Occipital lobe (tissue), 2 donors: ENCODE measurements around the gene KNOP1. TPM values are rescaled to one million over a fixed set of nuclear protein-coding genes. Genes with fewer than 3 reads are reported as not detected.

ENCODE experiments used
- DNase-seq: peaks from one replicate; lab custom pipeline; 2025; lab: John Stamatoyannopoulos, UW
- total RNA-seq: library from RNA; depleted of rRNA; stranded (reverse); fragments of >200 nt; gene quantifications from one replicate; pipeline ENCODE4 v1.2.3, GENCODE V29; 2014

KNOP1 gene
- total RNA-seq, 1 donor from 2014 or later: 20.1 TPM

DNA sequence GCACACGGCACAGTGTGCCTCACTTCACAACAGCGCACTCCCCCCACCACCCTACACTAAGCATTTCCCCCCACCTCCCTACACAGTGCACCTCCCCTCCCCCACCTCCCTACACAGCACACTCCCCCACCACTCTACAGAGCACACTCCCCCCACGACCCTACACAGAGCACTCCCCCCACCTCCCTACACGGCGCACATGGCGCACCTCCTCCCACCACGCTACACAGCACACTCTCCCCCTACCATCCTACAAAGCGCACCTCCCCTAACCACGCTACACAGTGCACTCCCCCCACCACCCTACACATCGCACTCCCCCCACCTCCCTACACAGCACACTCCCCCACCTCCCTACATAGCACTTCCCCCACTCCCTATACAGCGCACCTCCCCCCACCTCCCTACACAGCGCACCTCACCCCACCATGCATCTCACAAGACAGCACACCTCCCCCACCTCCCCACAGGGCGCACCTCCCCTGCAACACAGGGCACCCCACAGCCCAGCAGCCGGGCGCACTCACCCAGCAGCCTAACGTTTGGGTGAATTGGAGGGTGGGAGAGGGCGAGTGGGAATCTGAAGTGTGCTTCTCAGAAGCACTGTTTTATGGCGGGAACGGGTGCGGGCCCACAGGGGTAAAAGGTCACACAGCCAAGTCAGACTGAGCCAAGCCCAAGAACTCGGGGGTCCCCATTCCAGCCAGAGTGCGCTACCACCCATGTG is 10.3 kb downstream of the KNOP1 start:
- DNase-seq: no peak

DNA sequence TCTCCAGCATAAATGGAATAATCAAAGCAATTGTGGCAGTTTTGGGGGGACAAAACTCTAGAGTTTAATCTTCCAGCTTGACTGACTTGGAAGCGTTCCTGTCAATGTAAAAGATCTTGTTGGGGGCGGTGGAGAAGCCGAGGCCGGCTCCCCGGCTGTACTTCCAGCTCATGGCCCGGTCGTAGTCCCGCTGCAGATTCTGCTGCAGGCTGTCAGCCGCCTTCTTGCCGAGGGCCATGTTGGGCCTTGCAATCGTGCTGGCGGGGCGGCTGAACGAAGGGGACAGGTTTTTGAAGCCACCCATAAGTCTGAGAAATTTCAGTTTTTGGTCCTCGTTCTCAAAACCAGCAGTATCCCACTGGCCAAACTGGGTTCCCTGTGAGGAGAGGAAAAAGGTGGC is 11.2 kb downstream of the KNOP1 start:
- no peak for DNase-seq

GRCh38 chr16:19705843-19706242 is 12.2 kb downstream of the KNOP1 start:
- DNase-seq: no peak

- DNase-seq: no peak
Observed at GRCh38 chr16:19705146-19705501, 12.9 kb downstream of the KNOP1 start.

DNA sequence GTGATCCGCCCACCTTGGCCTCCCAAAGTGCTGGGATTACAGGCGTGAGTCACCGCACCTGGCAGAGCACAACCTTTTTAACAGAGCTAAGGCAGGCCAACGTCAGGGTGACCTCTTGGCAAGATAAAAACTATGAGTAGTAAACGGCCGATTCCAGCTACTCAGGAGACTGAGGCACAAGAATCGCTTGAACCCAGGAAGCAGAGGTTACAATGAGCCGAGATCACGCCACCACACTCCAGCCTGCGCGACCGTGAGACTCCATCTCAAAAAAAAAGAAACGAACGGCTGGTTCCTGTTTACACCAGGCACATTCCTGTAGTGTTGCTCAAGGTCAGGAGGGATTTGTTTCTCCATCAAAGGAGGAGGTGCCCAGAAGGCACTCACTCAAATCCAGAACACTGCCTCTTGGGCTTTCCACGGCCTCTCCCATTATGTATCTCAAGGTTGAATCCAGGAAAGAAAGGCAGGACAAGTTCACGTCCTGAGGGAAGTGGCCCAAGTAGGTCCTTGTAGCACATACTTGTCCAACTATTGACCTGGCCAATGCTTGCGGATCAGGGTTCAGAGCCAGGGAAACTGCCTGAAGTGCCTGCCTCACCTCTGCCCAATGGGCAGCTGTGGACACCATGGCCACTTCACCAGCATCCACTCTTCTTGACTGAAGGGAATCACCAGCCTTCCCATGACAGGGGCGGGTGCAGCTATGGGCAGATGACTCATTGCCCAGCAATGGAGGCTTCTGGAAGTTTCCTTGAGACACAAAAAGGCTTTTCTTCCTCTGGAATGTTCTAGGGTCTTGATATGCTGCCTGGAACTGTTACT is 13.5 kb downstream of the KNOP1 start:
- no peak for DNase-seq

DNA sequence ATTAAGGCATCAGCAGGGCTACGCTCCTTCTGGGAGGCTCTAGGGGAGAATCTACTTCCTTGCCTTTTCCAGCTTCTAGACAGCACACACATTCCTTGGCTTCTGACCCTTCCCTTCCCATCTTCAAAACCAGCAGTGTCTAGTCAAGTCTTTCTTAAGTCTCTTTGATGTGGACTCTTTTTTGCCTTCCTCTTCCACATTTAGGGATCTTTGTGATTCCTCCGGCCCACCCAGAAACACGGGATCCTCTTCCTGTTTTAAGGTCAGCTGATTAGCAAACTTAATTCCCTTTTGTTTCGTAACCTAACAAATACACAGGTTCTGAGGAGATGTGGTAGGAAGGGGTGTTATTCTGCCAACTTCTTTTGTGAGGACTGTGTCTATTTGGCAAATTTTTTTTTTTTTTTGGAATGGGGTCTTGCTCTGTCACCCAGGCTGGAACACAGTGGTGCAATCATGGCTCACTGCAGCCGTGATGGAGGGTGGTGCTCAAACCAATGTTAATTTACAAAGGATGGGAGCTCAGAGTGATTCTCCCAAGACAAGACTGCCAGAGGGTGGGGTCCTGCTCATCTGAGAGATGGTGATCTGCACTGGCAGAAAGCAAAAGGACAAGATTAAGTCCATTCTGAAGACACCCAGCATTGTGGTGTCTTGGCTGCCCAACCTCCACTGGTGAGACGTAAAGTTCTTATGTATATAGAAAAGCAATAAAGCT is 14.7 kb downstream of the KNOP1 start:
- DNase-seq: no peak

- DNase-seq: no peak
Observed at GRCh38 chr16:19701091-19701490, 16.9 kb downstream of the KNOP1 start.

GRCh38 chr16:19700319-19700781 is 17.7 kb downstream of the KNOP1 start:
- DNase-seq: no peak

DNA sequence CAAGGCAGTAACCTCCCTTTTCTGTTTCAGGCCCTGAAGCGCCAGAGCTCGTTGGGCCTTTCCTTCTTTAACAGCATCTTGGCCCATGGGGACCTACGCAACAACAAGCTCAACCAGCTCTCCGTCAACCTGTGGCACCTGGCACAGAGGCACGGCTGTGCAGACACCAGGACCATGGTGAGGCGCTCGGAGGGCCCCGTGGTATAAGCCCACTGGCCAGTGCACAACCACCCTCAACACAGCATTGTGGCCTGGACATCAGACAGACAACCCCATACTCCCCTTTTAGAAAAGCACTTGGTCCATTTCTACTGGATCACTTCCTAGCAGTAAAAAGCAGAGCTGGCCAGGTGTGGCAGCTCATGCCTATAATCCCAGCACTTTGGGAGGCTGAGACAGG is 18.6 kb downstream of the KNOP1 start:
- DNase-seq: no peak

- DNase-seq: no peak
Observed at GRCh38 chr16:19698480-19699465, 19.3 kb downstream of the KNOP1 start.

- DNase-seq: no peak
Observed at GRCh38 chr16:19697756-19698318, 20.2 kb downstream of the KNOP1 start.

GRCh38 chr16:19696961-19697360 is 21.1 kb downstream of the KNOP1 start:
- no peak for DNase-seq

GRCh38 chr16:19696328-19696727 is 21.7 kb downstream of the KNOP1 start:
- DNase-seq: no peak

DNA sequence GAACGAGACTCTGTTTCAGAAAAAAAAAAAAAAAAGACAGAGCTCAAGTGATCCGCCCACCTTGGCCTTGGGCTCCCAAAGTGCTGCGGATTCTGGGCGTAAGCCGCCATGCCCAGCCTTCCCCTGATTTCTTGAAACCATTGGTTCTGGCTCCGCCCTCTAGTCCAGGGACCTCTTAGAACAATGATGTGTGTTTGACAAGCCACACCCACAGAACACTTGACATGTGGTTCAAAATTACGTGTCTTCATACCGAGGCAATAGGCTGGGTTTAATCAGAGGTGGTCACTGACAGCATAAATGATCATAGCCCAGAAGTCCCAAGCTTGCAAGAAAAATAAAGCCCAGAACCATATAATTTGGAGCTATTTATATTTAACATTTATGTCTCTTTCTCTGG is 23.0 kb downstream of the KNOP1 start:
- no peak for DNase-seq

DNA sequence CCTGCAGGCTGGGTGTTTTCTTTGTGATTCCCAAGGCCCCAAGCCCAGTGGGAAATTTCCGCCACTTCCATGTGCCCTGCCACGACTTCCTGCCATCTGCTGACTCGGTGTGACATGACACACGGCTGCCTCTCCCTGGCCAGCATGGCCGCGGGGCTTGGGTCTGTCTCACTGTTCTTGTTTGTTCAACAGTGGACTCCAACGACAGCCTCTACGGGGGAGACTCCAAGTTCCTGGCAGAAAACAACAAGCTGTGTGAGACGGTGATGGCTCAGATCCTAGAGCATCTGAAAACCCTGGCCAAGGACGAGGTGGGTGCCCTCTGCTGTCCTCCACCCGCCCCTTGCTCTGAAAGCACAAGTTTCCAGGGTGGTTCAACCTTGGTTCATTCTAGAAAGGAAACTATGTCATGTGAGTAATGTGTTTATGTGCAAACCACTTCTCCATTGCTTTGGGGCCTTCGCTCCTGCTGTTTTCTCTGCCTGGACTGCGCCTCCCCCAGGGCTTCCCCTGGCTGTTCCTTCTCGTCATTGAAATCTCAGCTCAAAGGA is 26.8 kb downstream of the KNOP1 start:
- DNase-seq: no peak

DNA sequence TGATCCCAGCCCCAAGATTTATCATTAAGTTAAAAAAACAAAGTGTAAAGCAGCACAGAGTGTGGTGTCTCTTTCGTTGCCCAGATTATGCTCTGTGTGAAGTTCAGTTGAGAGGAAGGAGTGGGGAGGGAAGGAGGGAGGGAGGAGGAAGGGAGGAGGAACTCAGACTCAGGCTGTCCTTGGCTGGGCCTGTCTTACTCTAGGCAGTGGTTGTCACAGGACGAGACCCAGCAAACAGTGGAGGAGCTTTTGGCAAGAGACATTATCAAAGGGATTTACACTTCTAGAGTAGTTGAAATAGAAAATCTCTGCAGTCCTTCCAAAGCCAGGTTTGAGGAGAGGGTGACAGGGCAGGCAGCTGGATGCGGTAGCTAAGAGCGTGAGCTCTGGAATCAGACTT is 27.8 kb downstream of the KNOP1 start:
- DNase-seq: no peak

DNA sequence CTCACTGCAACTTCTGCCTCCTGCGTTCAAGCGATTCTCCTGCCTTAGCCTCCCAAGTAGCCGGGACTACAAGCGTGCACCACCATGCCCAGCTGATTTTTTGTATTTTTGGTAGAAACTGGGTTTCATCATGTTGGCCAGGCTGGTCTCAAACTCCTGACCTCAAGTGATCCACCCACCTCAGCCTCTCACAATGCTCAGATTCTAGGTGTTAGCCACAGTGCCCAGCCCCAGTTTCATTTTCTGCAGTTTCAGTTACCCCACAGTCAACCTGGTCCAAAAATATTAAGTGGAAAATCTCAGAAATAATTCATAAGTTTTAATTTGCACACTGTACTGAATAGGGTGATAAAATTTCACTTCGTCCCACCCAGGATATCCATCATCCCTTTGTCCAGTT is 28.7 kb downstream of the KNOP1 start:
- no peak for DNase-seq

- no peak for DNase-seq
Observed at GRCh38 chr16:19688396-19689024, 29.5 kb downstream of the KNOP1 start.

GRCh38 chr16:19687279-19687678 is 30.7 kb downstream of the KNOP1 start:
- DNase-seq: no peak

GRCh38 chr16:19685176-19685575 is 32.9 kb downstream of the KNOP1 start:
- DNase-seq: no peak
